GM21447 (cell line): ENCODE measurements around the gene PRKCH.

Experiments
- ATAC-seq: cut with Tn5 transposase; IDR thresholded peaks from one replicate; pipeline ENCODE4 v1.9.1; 2021; ENCODE audit not compliant: unreplicated experiment

PRKCH gene

GRCh38 chr14:61470261-61470960, 149.0 kb downstream of the PRKCH start:
- no peak for ATAC-seq

GRCh38 chr14:61470961-61471293, 149.5 kb downstream of the PRKCH start:
- ATAC-seq: no peak

GRCh38 chr14:61471297-61472005, 150.1 kb downstream of the PRKCH start:
- ATAC-seq: no peak

GRCh38 chr14:61472011-61472672, 150.8 kb downstream of the PRKCH start:
- ATAC-seq: no peak

- no peak for ATAC-seq
Observed at GRCh38 chr14:61472801-61473376, 151.5 kb downstream of the PRKCH start.

GRCh38 chr14:61474015-61474414, 152.6 kb downstream of the PRKCH start:
- no peak for ATAC-seq

- ATAC-seq: no peak
Observed at GRCh38 chr14:61474701-61475100, 153.3 kb downstream of the PRKCH start.

GRCh38 chr14:61475316-61475715, 153.9 kb downstream of the PRKCH start:
- ATAC-seq: no peak

- peak; percentile 11 for ATAC-seq
Observed at GRCh38 chr14:61476105-61476753, 154.8 kb downstream of the PRKCH start.

GRCh38 chr14:61476754-61477410, 155.5 kb downstream of the PRKCH start:
- ATAC-seq: peak; percentile 37

- no peak for ATAC-seq
Observed at GRCh38 chr14:61477712-61478462, 156.5 kb downstream of the PRKCH start.

GRCh38 chr14:61478971-61479473, 157.6 kb downstream of the PRKCH start:
- peak; percentile 59 for ATAC-seq

- no peak for ATAC-seq
Observed at GRCh38 chr14:61479746-61480502, 158.5 kb downstream of the PRKCH start.

- no peak for ATAC-seq
Observed at GRCh38 chr14:61480704-61481285, 159.4 kb downstream of the PRKCH start.

GRCh38 chr14:61481701-61482100, 160.3 kb downstream of the PRKCH start:
- ATAC-seq: no peak

- ATAC-seq: no peak
Observed at GRCh38 chr14:61482348-61483206, 161.2 kb downstream of the PRKCH start.

GRCh38 chr14:61483476-61483875, 162.1 kb downstream of the PRKCH start:
- ATAC-seq: no peak

- ATAC-seq: no peak
Observed at GRCh38 chr14:61484031-61484430, 162.7 kb downstream of the PRKCH start.
